SKM-1 (cell line): Measurements from ENCODE around the gene MRS2.
"Not testable (repeated sequence)": the region's sequence is repeated elsewhere in the genome, so short reads cannot be mapped to it uniquely, and the experiment has no call there.

ENCODE experiments used
- DNase-seq: peaks from one replicate; lab custom pipeline; 2025; ENCODE audit not compliant: unreplicated experiment; lab: John Stamatoyannopoulos, UW

The MRS2 gene

GRCh38 chr6:24385536-24386269 lies 17.0 kb upstream of the MRS2 start:
- DNase-seq, result no peak

GRCh38 chr6:24387818-24388217 lies 14.9 kb upstream of the MRS2 start:
- no peak for DNase-seq

- DNase-seq, result no peak
Observed at GRCh38 chr6:24391208-24391607, 11.5 kb upstream of the MRS2 start.

- no peak for DNase-seq
Observed at GRCh38 chr6:24391756-24392405, 10.9 kb upstream of the MRS2 start.

- no peak for DNase-seq
Observed at GRCh38 chr6:24394061-24394779, 8.5 kb upstream of the MRS2 start.

GRCh38 chr6:24394780-24395437 lies 7.8 kb upstream of the MRS2 start:
- peak; percentile 39 for DNase-seq

- no peak for DNase-seq
Observed at GRCh38 chr6:24396824-24397223, 5.9 kb upstream of the MRS2 start.

- DNase-seq, result no peak
Observed at GRCh38 chr6:24397631-24398030, 5.1 kb upstream of the MRS2 start.

GRCh38 chr6:24400045-24401039 lies 2.4 kb upstream of the MRS2 start:
- not testable (repeated sequence) for DNase-seq

- DNase-seq, result no peak
Observed at GRCh38 chr6:24401458-24401857, 1.3 kb upstream of the MRS2 start.

- DNase-seq, result no peak
Observed at GRCh38 chr6:24403501-24403824, 727 bp downstream of the MRS2 start.

- DNase-seq, result no peak
Observed at GRCh38 chr6:24405262-24405661, 2.5 kb downstream of the MRS2 start.

GRCh38 chr6:24408719-24409410 lies 6.1 kb downstream of the MRS2 start:
- no peak for DNase-seq

- no peak for DNase-seq
Observed at GRCh38 chr6:24410622-24411021, 7.9 kb downstream of the MRS2 start.

- no peak for DNase-seq
Observed at GRCh38 chr6:24412294-24412693, 9.6 kb downstream of the MRS2 start.

- DNase-seq, result not testable (repeated sequence)
Observed at GRCh38 chr6:24414531-24414930, 11.8 kb downstream of the MRS2 start.

GRCh38 chr6:24415753-24416152 lies 13.0 kb downstream of the MRS2 start:
- DNase-seq, result no peak

- DNase-seq, result no peak
Observed at GRCh38 chr6:24419526-24419925, 16.8 kb downstream of the MRS2 start.

GRCh38 chr6:24425091-24425490 lies 22.4 kb downstream of the MRS2 start:
- no peak for DNase-seq
